GM19025 (cell line): ENCODE data around the gene NT5DC4.
A peak's percentile ranks its signal among the peaks of the same experiment; 100 is the strongest.

Experiments used
- ATAC-seq: cut with Tn5 transposase; IDR thresholded peaks from one replicate; pipeline ENCODE4 v1.9.1; 2021; ENCODE audit warnings: mild to moderate bottlenecking, low read depth, moderate library complexity; ENCODE audit not compliant: unreplicated experiment

NT5DC4 gene

GRCh38 chr2:112721819-112722522 is 1.2 kb downstream of the NT5DC4 start:
- no peak for ATAC-seq

GRCh38 chr2:112722816-112723546 is 2.2 kb downstream of the NT5DC4 start:
- ATAC-seq = no peak

- ATAC-seq = no peak
Measured at GRCh38 chr2:112723547-112723940, 2.7 kb downstream of the NT5DC4 start.

GRCh38 chr2:112723995-112724394 is 3.2 kb downstream of the NT5DC4 start:
- no peak for ATAC-seq

- ATAC-seq = no peak
Measured at GRCh38 chr2:112724591-112725525, 4.0 kb downstream of the NT5DC4 start.

- ATAC-seq = peak; percentile 34
Measured at GRCh38 chr2:112725545-112726457, 5.0 kb downstream of the NT5DC4 start.

- ATAC-seq = peak; percentile 78
Measured at GRCh38 chr2:112726487-112727190, 5.8 kb downstream of the NT5DC4 start.

- no peak for ATAC-seq
Measured at GRCh38 chr2:112727276-112728028, 6.6 kb downstream of the NT5DC4 start.

GRCh38 chr2:112728029-112728362 is 7.2 kb downstream of the NT5DC4 start:
- no peak for ATAC-seq

- no peak for ATAC-seq
Measured at GRCh38 chr2:112728378-112729175, 7.8 kb downstream of the NT5DC4 start.

- ATAC-seq = no peak
Measured at GRCh38 chr2:112730216-112730615, 9.4 kb downstream of the NT5DC4 start.

- ATAC-seq = no peak
Measured at GRCh38 chr2:112730791-112731190, 10.0 kb downstream of the NT5DC4 start.

- no peak for ATAC-seq
Measured at GRCh38 chr2:112731479-112731878, 10.7 kb downstream of the NT5DC4 start.

GRCh38 chr2:112733456-112733855 is 12.6 kb downstream of the NT5DC4 start:
- ATAC-seq = no peak

GRCh38 chr2:112733871-112734270 is 13.1 kb downstream of the NT5DC4 start:
- no peak for ATAC-seq

GRCh38 chr2:112737542-112738232 is 16.9 kb downstream of the NT5DC4 start:
- no peak for ATAC-seq

- ATAC-seq = no peak
Measured at GRCh38 chr2:112740527-112740926, 19.7 kb downstream of the NT5DC4 start.
